GM23338 (cell line): ENCODE results near the gene CLOCK. TPM values are rescaled to one million over a fixed set of nuclear protein-coding genes. Genes with fewer than 3 reads are reported as not detected.

Experiments
- ATAC-seq: fragments of 200-7000 bp; cut with Tn5 transposase; 3 replicates; pipeline ENCODE4 v1.9.1; 2020
- DNase-seq: peaks from one replicate; pipeline ENCODE4 v3.0.0-alpha.2; 2015; ENCODE audit warnings: low spot score
- H2AFZ ChIP-seq: fragments of 200-600 bp; sonication (generic); 2 replicates; pipeline ENCODE4 v1.8.0; 2016; ENCODE audit warnings: antibody characterized with exemption, mild to moderate bottlenecking, moderate library complexity
- H3F3A ChIP-seq: fragments of 200-600 bp; sonication (generic); replicated peaks from 2 replicates; pipeline ENCODE4 v1.8.0; 2017; ENCODE audit warnings: antibody characterized with exemption, mixed run types, low read depth
- H3K27ac ChIP-seq: fragments of 200-600 bp; sonication (generic); 2 replicates; pipeline ENCODE4 v1.6.1; 2016; ENCODE audit warnings: low read depth
- H3K27me3 ChIP-seq: fragments of 200-600 bp; sonication (generic); 2 replicates; pipeline ENCODE4 v1.8.0; 2016; ENCODE audit warnings: mild to moderate bottlenecking, mixed run types, moderate library complexity; ENCODE audit not compliant: insufficient read depth
- H3K36me3 ChIP-seq: fragments of 200-600 bp; sonication (generic); 2 replicates; pipeline ENCODE4 v1.8.0; 2016; ENCODE audit warnings: mild to moderate bottlenecking; ENCODE audit not compliant: insufficient read depth
- H3K4me1 ChIP-seq: fragments of 200-600 bp; sonication (generic); 2 replicates; pipeline ENCODE4 v1.8.0; 2016; ENCODE audit warnings: mild to moderate bottlenecking, moderate library complexity; ENCODE audit not compliant: insufficient read depth
- H3K4me2 ChIP-seq: fragments of 200-600 bp; sonication (generic); 2 replicates; pipeline ENCODE4 v1.7.1; 2017; ENCODE audit warnings: mixed run types
- H3K4me3 ChIP-seq: fragments of 200-600 bp; sonication (generic); 2 replicates; pipeline ENCODE4 v1.6.1; 2016; ENCODE audit warnings: mixed run types
- H3K79me2 ChIP-seq: fragments of 200-600 bp; sonication (generic); replicated peaks from 2 replicates; pipeline ENCODE4 v1.8.0; 2017; ENCODE audit warnings: mild to moderate bottlenecking; ENCODE audit not compliant: insufficient read depth
- H3K9me2 ChIP-seq: fragments of 200-600 bp; sonication (generic); 2 replicates; pipeline ENCODE4 v1.8.0; 2017; ENCODE audit not compliant: insufficient read depth
- H4K20me1 ChIP-seq: fragments of 200-600 bp; sonication (generic); replicated peaks from 2 replicates; pipeline ENCODE4 v1.8.0; 2017; ENCODE audit warnings: mild to moderate bottlenecking; ENCODE audit not compliant: insufficient read depth
- H3K27ac Mint-ChIP-seq: 2 replicates; pipeline ENCODE4 v1.8.0; 2020; ENCODE audit warnings: inconsistent platforms, mild to moderate bottlenecking, moderate library complexity, mixed read lengths
- H3K27me3 Mint-ChIP-seq: 3 replicates; pipeline ENCODE4 v1.8.0; 2022; ENCODE audit warnings: low read depth, mild to moderate bottlenecking, moderate library complexity, mixed read lengths, inconsistent platforms; ENCODE audit not compliant: insufficient read depth, poor library complexity
- H3K36me3 Mint-ChIP-seq: 3 replicates; pipeline ENCODE4 v1.8.0; 2021; ENCODE audit warnings: low read depth, mild to moderate bottlenecking, inconsistent platforms, moderate library complexity, mixed read lengths
- H3K4me1 Mint-ChIP-seq: 3 replicates; pipeline ENCODE4 v1.8.0; 2020; ENCODE audit warnings: mild to moderate bottlenecking, inconsistent platforms, mixed read lengths
- H3K4me3 Mint-ChIP-seq: 3 replicates; pipeline ENCODE4 v1.8.0; 2021; ENCODE audit warnings: moderate library complexity, mild to moderate bottlenecking, inconsistent platforms, mixed read lengths
- H3K9me3 Mint-ChIP-seq: 3 replicates; pipeline ENCODE4 v1.8.0; 2020; ENCODE audit warnings: moderate library complexity, mild to moderate bottlenecking, inconsistent platforms, mixed read lengths
- ETS1 ChIP-seq: IDR thresholded peaks from 2 replicates; pipeline ENCODE4 v1.6.1; 2016; ENCODE audit warnings: antibody characterized with exemption
- EZH2 ChIP-seq: fragments of 200-600 bp; sonication (generic); IDR thresholded peaks from one replicate; pipeline ENCODE4 v1.8.0; 2017; ENCODE audit warnings: antibody characterized with exemption, mild to moderate bottlenecking, low read depth; ENCODE audit not compliant: unreplicated experiment
- NANOG ChIP-seq: IDR thresholded peaks from 2 replicates; pipeline ENCODE4 v1.6.1; 2016; ENCODE audit warnings: antibody characterized with exemption, borderline replicate concordance
- POLR2AphosphoS5 ChIP-seq: IDR thresholded peaks from 2 replicates; pipeline ENCODE4 v1.6.1; 2016; ENCODE audit warnings: antibody characterized with exemption, low read depth
- ZNF462 ChIP-seq: fragments of 250-450 bp; sonication (Bioruptor Pico); IDR thresholded peaks from 2 replicates; pipeline ENCODE4 v1.5.0; 2020; ENCODE audit warnings: mild to moderate bottlenecking, moderate library complexity
- polyA plus RNA-seq: library from polyadenylated mRNA; unstranded; fragments of >200 nt; fragmentation: Nextera tagmentation; extraction: Ambion mirVana; gene quantifications from 2 replicates; pipeline ENCODE4 v1.2.1, GENCODE V29; 2016
- total RNA-seq: library from RNA; depleted of rRNA; stranded (reverse); fragments of >200 nt; shearing (Covaris generic); gene quantifications from 2 replicates; pipeline ENCODE4 v1.2.3, GENCODE V29; 2014

CLOCK gene
- total and polyA plus RNA-seq, 2 experiments from 2014 or later, result 17.1 to 28.8 TPM

DNA sequence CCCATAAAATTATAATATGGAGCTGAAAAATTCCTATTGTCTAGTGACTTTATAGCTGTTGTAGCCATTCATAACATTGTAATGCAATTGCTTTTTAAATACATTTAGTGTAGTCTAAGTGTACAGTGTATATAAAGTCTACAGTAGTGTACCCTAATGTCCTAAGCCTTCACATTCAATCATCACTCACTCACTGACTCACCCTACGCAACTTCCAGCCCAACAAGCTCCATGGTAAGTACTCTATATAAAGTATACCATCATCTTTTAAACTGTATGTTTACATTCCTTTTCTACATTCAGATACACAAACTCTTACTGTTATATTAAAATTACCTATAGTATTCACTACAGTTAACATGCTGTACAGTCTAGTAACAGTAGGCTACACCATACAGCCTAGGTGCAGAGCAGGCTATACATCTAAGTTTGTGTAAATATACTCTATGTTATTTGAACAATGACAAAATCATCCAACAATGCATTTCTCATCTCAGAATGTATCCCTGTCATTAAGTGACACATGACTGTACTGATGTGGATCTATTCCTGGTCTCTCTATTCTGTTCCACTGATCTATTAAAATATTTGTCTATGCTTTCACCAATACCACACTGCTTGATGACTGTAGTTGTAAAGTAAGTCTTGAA, 33.7 kb downstream of the CLOCK start:
- H3K27me3 Mint-ChIP-seq, result peaks cover 2% of the 10 kb centered on the region
- no peaks in the 10 kb centered on the region for H3F3A ChIP-seq
- ATAC-seq (no peak), DNase-seq (no peak)
- H3K4me1 Mint-ChIP-seq, result peaks cover 13% of the 10 kb centered on the region
- no peaks in the 10 kb centered on the region for H3K36me3 ChIP-seq
- H3K27me3 ChIP-seq, result no peaks in the 10 kb centered on the region
- H3K4me3 ChIP-seq, result no peak overlapping the region
- H3K4me1 ChIP-seq, result peaks cover 10% of the 10 kb centered on the region; the same call in 1 of the 2 replicates
- H3K4me3 Mint-ChIP-seq, result no peak overlapping the region
- H4K20me1 ChIP-seq, result 0 out of 2 replicates have a peak, but pooled peaks cover 3% of the 10 kb centered on the region
- peaks cover 2% of the 10 kb centered on the region; the same call in 2 of the 3 replicates for H3K9me3 Mint-ChIP-seq
- no peak overlapping the region for H3K27ac ChIP-seq
- H2AFZ ChIP-seq, result no peak overlapping the region
- no peak overlapping the region for H3K4me2 ChIP-seq
- no peaks in the 10 kb centered on the region for H3K9me2 ChIP-seq
- peaks cover 7% of the 10 kb centered on the region; the same call in 2 of the 3 replicates for H3K36me3 Mint-ChIP-seq
- peaks cover 68% of the 10 kb centered on the region for H3K79me2 ChIP-seq
- no peak for TF ChIP-seq EZH2
- TF ChIP-seq ZNF462 (CRISPR knock-in tag), result no peak
- H3K27ac Mint-ChIP-seq, result no peak overlapping the region

- no peaks in the 10 kb centered on the region for H3K9me2 ChIP-seq
- Mint-ChIP-seq H3K4me1 (peaks cover 13% of the 10 kb centered on the region), H3K27me3 (peaks cover 2% of the 10 kb centered on the region), H3K4me3 (no peak overlapping the region), H3K27ac (no peak overlapping the region), H3K9me3 (no peaks in the 10 kb centered on the region), H3K36me3 (peaks cover 6% of the 10 kb centered on the region; the same call in 1 of the 3 replicates)
- peaks cover 10% of the 10 kb centered on the region; the same call in 1 of the 2 replicates for H3K4me1 ChIP-seq
- H3K4me2 ChIP-seq, result no peak overlapping the region
- H4K20me1 ChIP-seq, result 0 out of 2 replicates have a peak, but pooled peaks cover 3% of the 10 kb centered on the region
- ATAC-seq (no peak), DNase-seq (no peak)
- no peaks in the 10 kb centered on the region for H3F3A ChIP-seq
- H3K36me3 ChIP-seq, result no peaks in the 10 kb centered on the region
- TF ChIP-seq NANOG, result no peak
- no peak for TF ChIP-seq EZH2
- no peak for TF ChIP-seq POLR2AphosphoS5
- TF ChIP-seq ETS1, result no peak
- H2AFZ ChIP-seq, result no peak overlapping the region
- H3K79me2 ChIP-seq, result peaks cover 66% of the 10 kb centered on the region
- H3K27me3 ChIP-seq, result no peaks in the 10 kb centered on the region
- H3K4me3 ChIP-seq, result no peak overlapping the region
- no peak overlapping the region for H3K27ac ChIP-seq
Observed at GRCh38 chr4:55512077-55512476, 34.6 kb downstream of the CLOCK start.
